Nephron (organoid): ENCODE data around the gene RCSD1.
"Not testable (repeated sequence)": the region's sequence is repeated elsewhere in the genome, so short reads cannot be mapped to it uniquely, and the experiment has no call there.

Experiments
- H3K27ac Mint-ChIP-seq, 3 experiments: 2 replicates each; pipeline ENCODE4 v1.8.0; 2020; ENCODE audit warnings: mixed read lengths in 3 of 3, mild to moderate bottlenecking in 2 of 3, moderate library complexity in 1 of 3
- H3K27me3 Mint-ChIP-seq: 2 replicates; pipeline ENCODE4 v1.8.0; 2021; ENCODE audit warnings: low read depth, mild to moderate bottlenecking, moderate library complexity, mixed read lengths
- H3K36me3 Mint-ChIP-seq: 2 replicates; pipeline ENCODE4 v1.8.0; 2020; ENCODE audit warnings: low read depth, mixed read lengths
- H3K4me1 Mint-ChIP-seq: 2 replicates; pipeline ENCODE4 v1.8.0; 2020; ENCODE audit warnings: mixed read lengths
- H3K4me3 Mint-ChIP-seq, 3 experiments: 2 replicates each; pipeline ENCODE4 v1.8.0; 2020; ENCODE audit warnings: mild to moderate bottlenecking in 3 of 3, mixed read lengths in 3 of 3, moderate library complexity in 2 of 3
- H3K9me3 Mint-ChIP-seq: 2 replicates; pipeline ENCODE4 v1.8.0; 2020; ENCODE audit warnings: mixed read lengths
- CTCF ChIP-seq, 3 experiments: fragments of 200-600 bp; sonication (generic); IDR thresholded peaks; one replicate each; pipeline ENCODE4 v1.5.0; 2021; ENCODE audit warnings: antibody characterized with exemption in 3 of 3; ENCODE audit not compliant: unreplicated experiment in 3 of 3

Gene RCSD1

GRCh38 chr1:167601442-167602383 lies 28.3 kb upstream of the RCSD1 start:
- no peak overlapping the region for H3K4me3 Mint-ChIP-seq
- H3K4me1 Mint-ChIP-seq, result peaks cover 6% of the 10 kb centered on the region
- no peak overlapping the region for H3K27ac Mint-ChIP-seq
- H3K27me3 Mint-ChIP-seq, result peaks cover 16% of the 10 kb centered on the region
- H3K36me3 Mint-ChIP-seq, result peaks cover 3% of the 10 kb centered on the region
- H3K9me3 Mint-ChIP-seq, result peaks cover 7% of the 10 kb centered on the region
- TF ChIP-seq CTCF (IDR thresholded peaks at IDR 0.05; ENCODE audit: unreplicated experiment in 3 of 3), result no peak

GRCh38 chr1:167602840-167603239 lies 27.2 kb upstream of the RCSD1 start:
- H3K27ac Mint-ChIP-seq, result no peak overlapping the region
- peaks cover 6% of the 10 kb centered on the region for H3K4me1 Mint-ChIP-seq
- peaks cover 12% of the 10 kb centered on the region for H3K9me3 Mint-ChIP-seq
- H3K36me3 Mint-ChIP-seq, result peaks cover 8% of the 10 kb centered on the region
- no peak for TF ChIP-seq CTCF (IDR thresholded peaks at IDR 0.05; ENCODE audit: unreplicated experiment in 3 of 3)
- no peak overlapping the region for H3K4me3 Mint-ChIP-seq
- H3K27me3 Mint-ChIP-seq, result peaks cover 16% of the 10 kb centered on the region

- Mint-ChIP-seq H3K36me3 (peaks cover 5% of the 10 kb centered on the region), H3K9me3 (peaks cover 14% of the 10 kb centered on the region), H3K4me3 (no peak overlapping the region), H3K27ac (no peak overlapping the region), H3K27me3 (peaks cover 8% of the 10 kb centered on the region), H3K4me1 (no peaks in the 10 kb centered on the region)
- TF ChIP-seq CTCF (IDR thresholded peaks at IDR 0.05; ENCODE audit: unreplicated experiment in 3 of 3), result no peak
Measured at GRCh38 chr1:167605576-167605975, 24.5 kb upstream of the RCSD1 start.

GRCh38 chr1:167611983-167612382 lies 18.0 kb upstream of the RCSD1 start:
- peaks cover 20% of the 10 kb centered on the region for H3K9me3 Mint-ChIP-seq
- H3K4me3 Mint-ChIP-seq, result no peak overlapping the region

GRCh38 chr1:167612587-167613385 lies 17.2 kb upstream of the RCSD1 start:
- Mint-ChIP-seq H3K9me3 (peaks cover 15% of the 10 kb centered on the region), H3K36me3 (no peaks in the 10 kb centered on the region), H3K4me3 (no peak overlapping the region), H3K27ac (no peak overlapping the region), H3K4me1 (peaks cover 12% of the 10 kb centered on the region), H3K27me3 (peaks cover 8% of the 10 kb centered on the region)
- TF ChIP-seq CTCF (IDR thresholded peaks at IDR 0.05; ENCODE audit: unreplicated experiment in 3 of 3), result no peak

More at GRCh38 chr1:167611983-167612382, 18.0 kb upstream of the RCSD1 start:
- peaks cover 3% of the 10 kb centered on the region for H3K36me3 Mint-ChIP-seq
- no peak overlapping the region for H3K27ac Mint-ChIP-seq
- peaks cover 4% of the 10 kb centered on the region for H3K4me1 Mint-ChIP-seq
- H3K27me3 Mint-ChIP-seq, result peaks cover 8% of the 10 kb centered on the region
- no peak for TF ChIP-seq CTCF (IDR thresholded peaks at IDR 0.05; ENCODE audit: unreplicated experiment in 3 of 3)

GRCh38 chr1:167613984-167614383 lies 16.0 kb upstream of the RCSD1 start:
- not testable (repeated sequence) for H3K27me3 Mint-ChIP-seq, H3K27ac Mint-ChIP-seq, H3K4me3 Mint-ChIP-seq, H3K36me3 Mint-ChIP-seq
- H3K4me1 Mint-ChIP-seq, result peaks cover 16% of the 10 kb centered on the region
- peaks cover 15% of the 10 kb centered on the region for H3K9me3 Mint-ChIP-seq
